Stimulated activated CD8-positive, alpha-beta memory T cell treated with anti-CD3 and anti-CD28 coated beads, Interleukin-15, amount 100 ng/mL, for 24 hours (primary cell): ENCODE measurements around the gene LPA.
A peak's percentile ranks its signal among the peaks of the same experiment; 100 is the strongest.
"Not testable (repeated sequence)": the region's sequence is repeated elsewhere in the genome, so short reads cannot be mapped to it uniquely, and the experiment has no call there.

Source experiments
- DNase-seq: peaks from one replicate; pipeline ENCODE4 v3.0.0-alpha.2; 2020; ENCODE audit warnings: low read depth

Gene LPA

GRCh38 chr6:160667639-160668481 lies 3.8 kb upstream of the LPA start:
- no peak for DNase-seq

- no peak for DNase-seq
Measured at GRCh38 chr6:160662842-160663241, 1.2 kb downstream of the LPA start.

DNA sequence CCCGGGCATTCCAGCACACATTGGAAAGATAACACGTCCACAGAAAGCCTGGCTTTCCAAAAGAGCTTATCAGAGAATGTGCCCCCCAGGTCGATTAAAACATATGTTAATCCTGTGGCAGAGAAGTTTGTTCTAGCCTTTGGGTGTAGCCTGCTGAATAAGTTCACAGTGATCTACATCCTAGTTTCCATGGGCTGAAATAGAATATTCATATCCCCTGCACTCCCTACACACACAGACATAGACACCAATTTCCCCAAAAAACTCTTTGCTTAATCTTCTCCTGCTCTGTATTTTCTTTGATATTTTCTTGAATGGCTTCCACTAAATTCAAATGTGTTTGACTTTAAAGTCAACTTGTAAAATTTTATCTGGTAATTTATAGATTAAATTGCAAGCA lies 1.6 kb downstream of the LPA start:
- no peak for DNase-seq

- no peak for DNase-seq
Measured at GRCh38 chr6:160661216-160661615, 2.9 kb downstream of the LPA start.

DNA sequence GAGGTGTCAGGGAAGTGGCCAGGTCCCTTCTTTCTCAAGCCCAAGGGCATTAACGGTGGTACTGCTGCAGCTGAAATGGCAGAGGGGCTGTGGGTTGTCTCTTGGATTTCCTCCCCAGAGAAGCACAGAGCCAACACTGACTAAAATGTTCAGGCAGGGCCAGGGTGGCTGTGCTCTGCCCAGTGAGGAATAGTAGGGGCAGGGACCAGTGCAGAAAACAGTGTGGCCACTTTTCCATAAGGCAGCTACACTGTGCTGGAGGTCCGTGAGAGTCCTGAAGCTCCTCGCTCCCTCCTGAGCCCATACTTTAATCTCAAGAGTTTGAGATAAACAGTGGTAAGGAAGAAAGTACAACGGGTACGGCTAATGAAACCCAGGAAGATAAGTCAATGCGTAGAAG lies 4.5 kb downstream of the LPA start:
- DNase-seq: no peak

GRCh38 chr6:160634706-160635105 lies 29.4 kb downstream of the LPA start:
- no peak for DNase-seq

- no peak for DNase-seq
Measured at GRCh38 chr6:160595838-160596832, 67.9 kb downstream of the LPA start.

- DNase-seq: not testable (repeated sequence)
Measured at GRCh38 chr6:160595297-160595696, 68.8 kb downstream of the LPA start.

GRCh38 chr6:160586374-160586773 lies 77.7 kb downstream of the LPA start:
- DNase-seq: no peak

GRCh38 chr6:160583794-160584193 lies 80.3 kb downstream of the LPA start:
- no peak for DNase-seq

DNA sequence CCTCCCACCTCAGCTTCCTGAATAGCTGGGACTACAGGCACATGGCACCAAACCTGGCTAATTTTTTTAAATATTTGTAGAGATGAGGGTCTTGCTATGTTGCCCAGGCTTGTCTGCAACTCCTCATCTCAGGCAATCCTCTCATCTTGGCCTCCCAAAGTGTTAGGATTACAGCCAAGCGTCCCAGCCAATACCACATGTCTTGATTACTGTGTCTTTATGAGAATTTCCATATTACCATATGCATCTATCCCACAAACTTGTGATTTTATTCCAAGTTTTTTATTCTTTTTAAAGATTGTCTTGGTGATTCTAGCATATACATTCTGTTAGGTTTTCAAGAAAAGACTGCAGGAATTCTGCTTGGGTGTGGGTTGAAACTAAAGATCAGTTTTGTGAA lies 82.7 kb downstream of the LPA start:
- no peak for DNase-seq

GRCh38 chr6:160578515-160578914 lies 85.6 kb downstream of the LPA start:
- not testable (repeated sequence) for DNase-seq

GRCh38 chr6:160573943-160574342 lies 90.1 kb downstream of the LPA start:
- DNase-seq: no peak

GRCh38 chr6:160571201-160571600 lies 92.9 kb downstream of the LPA start:
- DNase-seq: not testable (repeated sequence)

DNA sequence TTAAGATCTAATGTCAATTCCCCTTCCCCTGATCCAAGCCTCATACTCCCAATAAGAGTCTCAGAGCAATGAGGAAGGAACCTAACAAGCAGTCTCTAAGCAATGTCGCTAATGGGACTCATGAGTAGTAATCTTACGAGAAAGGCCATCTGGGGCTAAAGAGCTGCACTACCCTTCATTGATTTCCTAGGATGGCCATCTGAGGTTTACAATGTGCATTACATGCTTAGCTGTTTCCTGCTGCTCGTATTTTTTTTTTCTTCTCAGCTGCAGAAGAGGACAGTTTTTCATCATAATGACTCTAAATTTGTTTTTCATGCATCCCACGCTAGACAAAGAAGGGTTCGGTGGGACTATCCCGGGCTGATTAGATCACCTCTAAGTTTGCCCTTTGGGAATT lies 119.3 kb downstream of the LPA start:
- no peak for DNase-seq

DNA sequence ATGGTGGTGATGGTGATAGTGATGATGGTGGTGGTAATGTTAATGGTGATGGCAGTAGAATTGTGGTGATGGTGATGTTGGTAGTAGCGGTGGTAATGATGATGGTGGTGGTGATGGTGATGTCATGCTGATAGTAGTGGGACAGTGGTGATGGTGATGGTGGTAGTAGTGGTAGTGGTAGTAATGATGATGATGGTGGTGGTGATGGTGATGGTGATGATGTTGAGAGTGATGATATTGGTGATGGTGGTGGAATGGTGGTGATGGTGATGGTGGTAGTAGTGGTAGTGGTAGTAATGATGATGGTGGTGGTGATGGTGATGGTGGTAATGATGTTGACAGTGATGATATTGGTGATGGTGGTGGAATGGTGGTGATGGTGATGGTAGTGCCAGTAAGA lies 128.8 kb downstream of the LPA start:
- no peak for DNase-seq

GRCh38 chr6:160534050-160534696 lies 129.9 kb downstream of the LPA start:
- DNase-seq: peak; percentile 16

DNA sequence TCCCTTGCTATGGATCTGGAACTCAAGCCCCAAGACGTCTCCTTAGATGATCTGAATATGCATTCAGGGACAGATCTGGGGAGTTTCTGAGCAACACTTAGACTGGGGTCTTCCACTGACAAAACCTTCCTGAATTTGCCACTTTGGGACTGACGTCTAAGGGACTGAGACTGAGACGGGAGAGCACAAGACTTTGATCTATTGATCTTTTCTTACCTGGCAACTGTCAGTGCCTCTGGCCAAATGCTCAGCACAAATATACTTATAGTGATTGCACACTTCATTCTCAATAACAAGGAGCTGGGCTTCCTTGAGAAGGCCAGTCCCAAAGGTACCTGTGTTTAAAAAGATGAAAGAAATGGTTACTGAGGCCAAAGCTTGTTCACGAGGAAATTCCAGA lies 131.8 kb downstream of the LPA start:
- no peak for DNase-seq

DNA sequence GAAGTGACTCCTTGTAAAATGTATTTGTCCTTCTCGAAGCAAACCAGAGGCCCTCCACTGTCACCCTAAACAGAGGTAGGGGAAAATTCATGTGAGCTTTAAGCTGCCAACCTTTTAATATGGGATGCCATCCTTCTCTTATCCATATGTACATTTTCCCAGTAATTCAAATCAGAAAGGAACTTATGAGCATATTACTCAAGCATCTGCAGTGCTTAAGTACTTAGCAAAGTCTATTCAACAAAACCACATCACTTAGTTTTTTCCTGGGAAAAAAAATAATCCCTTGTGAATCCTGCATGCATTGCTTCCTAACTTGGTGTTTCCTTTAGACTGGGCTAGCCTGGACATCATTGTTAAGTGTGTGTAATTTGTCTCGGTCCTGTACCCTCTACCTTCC lies 132.2 kb downstream of the LPA start:
- DNase-seq: no peak

DNA sequence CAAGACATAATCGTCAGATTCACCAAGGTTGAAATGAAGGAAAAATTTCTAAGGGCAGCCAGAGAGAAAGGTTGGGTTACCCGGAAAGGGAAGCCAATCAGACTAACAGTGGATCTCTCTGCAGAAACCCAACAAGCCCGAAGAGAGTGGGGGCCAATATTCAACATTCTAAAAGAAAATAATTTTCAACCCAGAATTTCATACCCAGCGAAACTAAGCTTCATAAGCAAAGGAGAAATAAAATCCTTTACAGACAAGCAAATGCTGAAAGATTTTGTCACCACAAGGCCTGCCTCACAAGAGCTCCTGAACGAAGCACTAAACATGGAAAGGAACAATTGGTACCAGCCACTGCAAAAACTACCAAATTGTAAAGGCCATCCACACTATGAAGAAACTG lies 134.6 kb downstream of the LPA start:
- DNase-seq: not testable (repeated sequence)

DNA sequence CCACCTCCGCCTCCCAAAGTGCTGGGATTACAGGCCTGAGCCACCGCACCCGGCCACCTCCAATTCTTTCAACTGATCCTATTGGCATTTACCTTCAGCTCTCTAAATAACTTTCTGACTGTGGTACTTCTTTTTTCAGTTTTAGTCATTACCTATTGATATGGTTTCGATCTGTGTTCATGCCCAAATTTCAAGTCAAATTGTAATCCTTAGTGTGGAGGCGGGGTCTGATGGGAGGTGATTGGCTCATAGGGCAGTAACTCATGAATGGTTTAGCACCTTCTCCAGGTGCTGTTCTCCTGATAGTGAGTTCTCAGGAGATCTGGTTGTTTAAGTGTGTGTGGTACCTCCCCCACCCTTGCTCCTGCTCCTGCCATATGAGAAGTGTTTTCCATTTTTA lies 140.9 kb downstream of the LPA start:
- DNase-seq: no peak
